Measurements from ENCODE around the gene WWC1.
"Not testable (repeated sequence)": the region's sequence is repeated elsewhere in the genome, so short reads cannot be mapped to it uniquely, and the experiment has no call there.

Gene WWC1

GRCh38 chr5:168307925-168308584, 16.6 kb downstream of the WWC1 start:
- DNase-seq (ENCODE audit: low read depth in 2 of 2) = no peak

GRCh38 chr5:168308976-168309598, 17.6 kb downstream of the WWC1 start:
- DNase-seq (ENCODE audit: low read depth in 2 of 2) = no peak

- DNase-seq (ENCODE audit: low read depth in 2 of 2) = not testable (repeated sequence)
These were observed 19.1 kb downstream of the WWC1 start for GRCh38 chr5:168310541-168310940.

- DNase-seq (ENCODE audit: low read depth in 2 of 2) = no peak
These were observed 19.7 kb downstream of the WWC1 start for GRCh38 chr5:168311061-168311566.

- DNase-seq (ENCODE audit: low read depth in 2 of 2) = no peak
These were observed 21.3 kb downstream of the WWC1 start for GRCh38 chr5:168312606-168313295.

GRCh38 chr5:168313596-168314204, 22.3 kb downstream of the WWC1 start:
- no peak for DNase-seq (ENCODE audit: low read depth in 2 of 2)

- DNase-seq (ENCODE audit: low read depth in 2 of 2) = no peak
These were observed 23.4 kb downstream of the WWC1 start for GRCh38 chr5:168314735-168315411.

GRCh38 chr5:168315416-168316138, 24.1 kb downstream of the WWC1 start:
- no peak for DNase-seq (ENCODE audit: low read depth in 2 of 2)

GRCh38 chr5:168316139-168316578, 24.7 kb downstream of the WWC1 start:
- no peak for DNase-seq (ENCODE audit: low read depth in 2 of 2)

GRCh38 chr5:168317096-168317520, 25.7 kb downstream of the WWC1 start:
- DNase-seq (ENCODE audit: low read depth in 2 of 2) = no peak

GRCh38 chr5:168317521-168318147, 26.2 kb downstream of the WWC1 start:
- DNase-seq (ENCODE audit: low read depth in 2 of 2) = no peak

GRCh38 chr5:168318240-168318639, 26.8 kb downstream of the WWC1 start:
- no peak for DNase-seq (ENCODE audit: low read depth in 2 of 2)

GRCh38 chr5:168319774-168320173, 28.3 kb downstream of the WWC1 start:
- DNase-seq (ENCODE audit: low read depth in 2 of 2) = no peak

GRCh38 chr5:168320805-168321204, 29.4 kb downstream of the WWC1 start:
- DNase-seq (ENCODE audit: low read depth in 2 of 2) = no peak

- DNase-seq (ENCODE audit: low read depth in 2 of 2) = no peak
These were observed 33.6 kb downstream of the WWC1 start for GRCh38 chr5:168324859-168325630.

GRCh38 chr5:168327019-168327421, 35.6 kb downstream of the WWC1 start:
- DNase-seq (ENCODE audit: low read depth in 2 of 2) = no peak

- DNase-seq (ENCODE audit: low read depth in 2 of 2) = no peak
These were observed 36.0 kb downstream of the WWC1 start for GRCh38 chr5:168327451-168327850.

- DNase-seq (ENCODE audit: low read depth in 2 of 2) = no peak
These were observed 36.5 kb downstream of the WWC1 start for GRCh38 chr5:168327994-168328393.

- no peak for DNase-seq (ENCODE audit: low read depth in 2 of 2)
These were observed 37.4 kb downstream of the WWC1 start for GRCh38 chr5:168328814-168329213.

GRCh38 chr5:168329302-168329701, 37.9 kb downstream of the WWC1 start:
- DNase-seq (ENCODE audit: low read depth in 2 of 2) = no peak
